Chondrocyte (in vitro differentiated cells): ENCODE data around the gene WDR72. TPM values are rescaled to one million over a fixed set of nuclear protein-coding genes. Genes with fewer than 3 reads are reported as not detected.

ENCODE experiments used
- DNase-seq: peaks from one replicate; pipeline ENCODE4 v3.0.0; 2021; ENCODE audit warnings: mixed read lengths, low spot score
- H3K27ac Mint-ChIP-seq: one replicate; pipeline ENCODE4 v1.8.0; 2021; ENCODE audit warnings: mild to moderate bottlenecking, moderate library complexity, mixed read lengths; ENCODE audit not compliant: unreplicated experiment
- H3K27me3 Mint-ChIP-seq: 2 replicates; pipeline ENCODE4 v1.8.0; 2021; ENCODE audit warnings: low read depth, mixed read lengths
- H3K36me3 Mint-ChIP-seq: 2 replicates; pipeline ENCODE4 v1.8.0; 2021; ENCODE audit warnings: low read depth, mixed read lengths
- H3K4me1 Mint-ChIP-seq: 2 replicates; pipeline ENCODE4 v1.8.0; 2021; ENCODE audit warnings: low read depth, mild to moderate bottlenecking, mixed read lengths
- H3K4me3 Mint-ChIP-seq: one replicate; pipeline ENCODE4 v1.8.0; 2021; ENCODE audit warnings: mild to moderate bottlenecking, moderate library complexity, mixed read lengths; ENCODE audit not compliant: unreplicated experiment
- H3K9me3 Mint-ChIP-seq: 2 replicates; pipeline ENCODE4 v1.8.0; 2021; ENCODE audit warnings: low read depth, mixed read lengths
- total RNA-seq: library from RNA; stranded (reverse); gene quantifications from 3 replicates; pipeline ENCODE4 v1.2.1, GENCODE V29; 2021
- TF ChIP-seq, protein P1 (sequence below): fragments of 200-600 bp; sonication (generic); IDR thresholded peaks from 2 replicates; pipeline ENCODE4 v1.5.0; 2021; ENCODE audit warnings: antibody characterized with exemption, mild to moderate bottlenecking, moderate library complexity

WDR72 gene
- total RNA-seq, 1 donor from 2014 or later, result not detected

DNA sequence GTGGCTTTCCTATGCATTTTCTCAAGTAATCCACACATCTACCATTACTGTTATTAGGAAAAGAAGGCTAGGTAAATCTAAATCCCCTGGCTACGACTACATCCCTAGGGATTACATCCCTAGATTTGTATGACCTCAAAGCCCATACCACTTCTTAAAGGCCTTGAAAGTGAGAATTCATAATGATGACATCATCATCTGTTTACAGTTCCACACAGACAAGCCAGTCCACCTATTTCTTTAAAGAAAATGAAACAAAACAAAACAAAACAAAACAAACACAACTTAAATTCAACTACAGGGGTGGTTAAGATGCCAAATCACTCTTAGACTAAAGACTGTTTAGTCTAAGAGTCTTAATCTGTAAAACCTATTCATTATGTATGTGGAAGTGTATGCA is 5.7 kb downstream of the WDR72 start:
- Mint-ChIP-seq H3K4me3 (no peak overlapping the region), H3K4me1 (no peaks in the 10 kb centered on the region), H3K27me3 (peaks cover 18% of the 10 kb centered on the region), H3K36me3 (no peaks in the 10 kb centered on the region), H3K27ac (no peak overlapping the region), H3K9me3 (peaks cover 7% of the 10 kb centered on the region)
- no peak for DNase-seq
- TF ChIP-seq, protein P1, sequence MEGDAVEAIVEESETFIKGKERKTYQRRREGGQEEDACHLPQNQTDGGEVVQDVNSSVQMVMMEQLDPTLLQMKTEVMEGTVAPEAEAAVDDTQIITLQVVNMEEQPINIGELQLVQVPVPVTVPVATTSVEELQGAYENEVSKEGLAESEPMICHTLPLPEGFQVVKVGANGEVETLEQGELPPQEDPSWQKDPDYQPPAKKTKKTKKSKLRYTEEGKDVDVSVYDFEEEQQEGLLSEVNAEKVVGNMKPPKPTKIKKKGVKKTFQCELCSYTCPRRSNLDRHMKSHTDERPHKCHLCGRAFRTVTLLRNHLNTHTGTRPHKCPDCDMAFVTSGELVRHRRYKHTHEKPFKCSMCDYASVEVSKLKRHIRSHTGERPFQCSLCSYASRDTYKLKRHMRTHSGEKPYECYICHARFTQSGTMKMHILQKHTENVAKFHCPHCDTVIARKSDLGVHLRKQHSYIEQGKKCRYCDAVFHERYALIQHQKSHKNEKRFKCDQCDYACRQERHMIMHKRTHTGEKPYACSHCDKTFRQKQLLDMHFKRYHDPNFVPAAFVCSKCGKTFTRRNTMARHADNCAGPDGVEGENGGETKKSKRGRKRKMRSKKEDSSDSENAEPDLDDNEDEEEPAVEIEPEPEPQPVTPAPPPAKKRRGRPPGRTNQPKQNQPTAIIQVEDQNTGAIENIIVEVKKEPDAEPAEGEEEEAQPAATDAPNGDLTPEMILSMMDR, result no peak

DNA sequence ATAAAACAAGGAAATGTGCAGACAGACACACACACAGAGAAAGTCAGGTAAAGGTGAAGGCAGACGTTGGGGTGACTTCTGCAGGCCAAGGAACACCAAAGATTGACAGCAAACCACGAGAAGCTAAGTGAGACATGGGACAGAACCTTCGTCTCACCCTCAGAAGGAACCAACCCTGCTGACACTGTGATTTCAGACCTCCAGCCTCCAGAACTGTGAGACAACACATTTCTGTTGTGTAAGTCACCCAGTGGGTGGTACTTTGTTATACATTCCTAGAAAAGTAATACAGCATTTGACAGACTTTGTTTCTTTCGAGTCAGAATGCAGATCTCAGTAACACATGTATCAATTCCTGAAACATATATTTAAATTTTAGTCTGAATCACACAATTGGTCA is 7.1 kb downstream of the WDR72 start:
- TF ChIP-seq, protein P1, result no peak
- H3K9me3 Mint-ChIP-seq, result peaks cover 7% of the 10 kb centered on the region
- H3K27ac Mint-ChIP-seq, result no peak overlapping the region
- no peak for DNase-seq
- H3K4me3 Mint-ChIP-seq, result no peak overlapping the region
- no peaks in the 10 kb centered on the region for H3K4me1 Mint-ChIP-seq
- no peaks in the 10 kb centered on the region for H3K36me3 Mint-ChIP-seq
- H3K27me3 Mint-ChIP-seq, result peaks cover 12% of the 10 kb centered on the region

- peaks cover 6% of the 10 kb centered on the region for H3K27me3 Mint-ChIP-seq
- H3K9me3 Mint-ChIP-seq, result peaks cover 4% of the 10 kb centered on the region
- no peak overlapping the region for H3K4me3 Mint-ChIP-seq
- no peaks in the 10 kb centered on the region for H3K4me1 Mint-ChIP-seq
- H3K36me3 Mint-ChIP-seq, result no peaks in the 10 kb centered on the region
- TF ChIP-seq, protein P1, result no peak
- DNase-seq, result no peak
- H3K27ac Mint-ChIP-seq, result no peak overlapping the region
These were observed 11.9 kb downstream of the WDR72 start for GRCh38 chr15:53747501-53748068.

DNA sequence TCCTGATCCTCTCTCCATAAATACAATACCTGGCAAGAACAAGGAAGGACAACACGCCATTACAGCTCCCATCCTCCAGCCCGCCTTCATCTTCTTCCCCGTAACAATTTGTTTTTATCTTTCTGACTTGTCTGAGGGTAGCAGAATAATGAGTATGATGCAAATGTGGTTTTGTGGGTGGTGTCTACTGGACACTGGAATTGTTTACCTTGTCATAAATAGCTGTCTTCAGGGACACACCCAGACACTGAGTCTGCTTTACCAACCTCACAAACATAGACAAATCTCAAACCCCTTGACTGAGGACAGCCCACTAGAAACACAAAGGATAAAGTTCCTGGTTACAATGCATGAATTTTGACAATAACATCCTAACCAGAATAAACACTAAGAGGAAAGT is 13.4 kb downstream of the WDR72 start:
- Mint-ChIP-seq H3K36me3 (no peaks in the 10 kb centered on the region), H3K4me3 (no peak overlapping the region), H3K27ac (no peak overlapping the region), H3K27me3 (peaks cover 6% of the 10 kb centered on the region), H3K9me3 (peaks cover 4% of the 10 kb centered on the region), H3K4me1 (no peaks in the 10 kb centered on the region)
- TF ChIP-seq, protein P1, result no peak
- no peak for DNase-seq

GRCh38 chr15:53739651-53740050 is 19.8 kb downstream of the WDR72 start:
- TF ChIP-seq, protein P1, result no peak
- H3K27me3 Mint-ChIP-seq, result peaks cover 15% of the 10 kb centered on the region
- no peaks in the 10 kb centered on the region for H3K4me1 Mint-ChIP-seq
- no peaks in the 10 kb centered on the region for H3K9me3 Mint-ChIP-seq
- no peak overlapping the region for H3K27ac Mint-ChIP-seq
- H3K36me3 Mint-ChIP-seq, result no peaks in the 10 kb centered on the region
- no peak overlapping the region for H3K4me3 Mint-ChIP-seq
- no peak for DNase-seq
